Measurements from ENCODE around the gene RBM20.
"Not testable (repeated sequence)": the region's sequence is repeated elsewhere in the genome, so short reads cannot be mapped to it uniquely, and the experiment has no call there.

Gene RBM20

GRCh38 chr10:110767601-110768000 is 123.5 kb downstream of the RBM20 start:
- DNase-seq = not testable (repeated sequence)

GRCh38 chr10:110770243-110770642 is 126.1 kb downstream of the RBM20 start:
- DNase-seq = no peak

GRCh38 chr10:110771486-110771885 is 127.3 kb downstream of the RBM20 start:
- no peak for DNase-seq

GRCh38 chr10:110771991-110772390 is 127.9 kb downstream of the RBM20 start:
- no peak for DNase-seq

- no peak for DNase-seq
Measured at GRCh38 chr10:110772454-110773025, 128.4 kb downstream of the RBM20 start.

GRCh38 chr10:110773693-110774068 is 129.5 kb downstream of the RBM20 start:
- DNase-seq = no peak

GRCh38 chr10:110774069-110775019 is 130.2 kb downstream of the RBM20 start:
- peak in 1 of 2 experiments; percentile 3 for DNase-seq

- no peak for DNase-seq
Measured at GRCh38 chr10:110775020-110775375, 130.9 kb downstream of the RBM20 start.

GRCh38 chr10:110775406-110775805 is 131.3 kb downstream of the RBM20 start:
- DNase-seq = no peak

GRCh38 chr10:110777017-110777416 is 132.9 kb downstream of the RBM20 start:
- no peak for DNase-seq

- DNase-seq = no peak
Measured at GRCh38 chr10:110777661-110778060, 133.5 kb downstream of the RBM20 start.

- DNase-seq = no peak
Measured at GRCh38 chr10:110778211-110778610, 134.1 kb downstream of the RBM20 start.

GRCh38 chr10:110779489-110779888 is 135.4 kb downstream of the RBM20 start:
- DNase-seq = no peak

GRCh38 chr10:110780704-110781103 is 136.6 kb downstream of the RBM20 start:
- DNase-seq = peak; percentile 29 to 73

- DNase-seq = peak in 1 of 2 experiments; percentile 9
Measured at GRCh38 chr10:110781139-110781538, 137.0 kb downstream of the RBM20 start.

GRCh38 chr10:110782616-110783015 is 138.5 kb downstream of the RBM20 start:
- no peak for DNase-seq

GRCh38 chr10:110783509-110784107 is 139.5 kb downstream of the RBM20 start:
- no peak for DNase-seq

- no peak for DNase-seq
Measured at GRCh38 chr10:110784198-110784597, 140.1 kb downstream of the RBM20 start.

GRCh38 chr10:110786172-110786571 is 142.0 kb downstream of the RBM20 start:
- no peak for DNase-seq

GRCh38 chr10:110788620-110789385 is 144.7 kb downstream of the RBM20 start:
- no peak for DNase-seq

- DNase-seq = no peak
Measured at GRCh38 chr10:110789604-110790433, 145.7 kb downstream of the RBM20 start.

GRCh38 chr10:110790913-110791506 is 146.9 kb downstream of the RBM20 start:
- DNase-seq = no peak
